ENCODE data around the gene NT5C3A.
"Not testable (repeated sequence)": the region's sequence is repeated elsewhere in the genome, so short reads cannot be mapped to it uniquely, and the experiment has no call there.

NT5C3A gene

GRCh38 chr7:32966489-32967267, 95.9 kb downstream of the NT5C3A start:
- DNase-seq = not testable (repeated sequence)

- DNase-seq = not testable (repeated sequence)
Measured at GRCh38 chr7:32964461-32965159, 98.0 kb downstream of the NT5C3A start.
